Stimulated activated CD4-positive, alpha-beta T cell treated with anti-CD3 and anti-CD28 coated beads, Interleukin-1b, Interleukin-23, amount 100 ng/mL, for 1 hour (primary cell): ENCODE measurements around the gene YLPM1.

Experiments
- DNase-seq, 2 donors: peaks; one replicate each; pipeline ENCODE4 v3.0.0-alpha.2; 2020; ENCODE audit warnings: low read depth in 2 of 2

Gene YLPM1

DNA sequence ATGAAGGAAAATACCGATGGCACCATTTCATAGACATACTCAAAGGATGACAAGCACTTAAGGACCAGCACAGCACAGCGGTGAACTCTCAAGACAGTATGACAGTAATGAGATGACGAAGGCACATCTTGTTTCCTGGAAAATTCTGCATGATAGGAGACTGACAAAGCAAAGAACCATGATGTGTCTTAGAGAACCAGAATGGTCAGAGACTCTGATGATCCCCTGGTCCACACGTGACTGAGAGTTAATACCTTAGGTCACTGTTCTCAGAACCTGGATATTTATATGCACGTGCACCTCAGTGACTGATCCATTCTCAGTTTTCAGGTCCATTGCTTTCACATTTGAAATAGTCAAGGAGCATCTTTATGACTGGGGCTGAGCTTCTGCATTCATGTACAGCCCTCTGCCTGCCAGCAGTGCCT is 77.5 kb downstream of the YLPM1 start:
- no peak for DNase-seq

GRCh38 chr14:74841230-74842207 is 78.4 kb downstream of the YLPM1 start:
- no peak for DNase-seq

GRCh38 chr14:74843653-74844052 is 80.5 kb downstream of the YLPM1 start:
- DNase-seq = no peak

GRCh38 chr14:74846168-74846567 is 83.1 kb downstream of the YLPM1 start:
- DNase-seq = no peak

GRCh38 chr14:74846968-74847665 is 84.0 kb downstream of the YLPM1 start:
- no peak for DNase-seq

DNA sequence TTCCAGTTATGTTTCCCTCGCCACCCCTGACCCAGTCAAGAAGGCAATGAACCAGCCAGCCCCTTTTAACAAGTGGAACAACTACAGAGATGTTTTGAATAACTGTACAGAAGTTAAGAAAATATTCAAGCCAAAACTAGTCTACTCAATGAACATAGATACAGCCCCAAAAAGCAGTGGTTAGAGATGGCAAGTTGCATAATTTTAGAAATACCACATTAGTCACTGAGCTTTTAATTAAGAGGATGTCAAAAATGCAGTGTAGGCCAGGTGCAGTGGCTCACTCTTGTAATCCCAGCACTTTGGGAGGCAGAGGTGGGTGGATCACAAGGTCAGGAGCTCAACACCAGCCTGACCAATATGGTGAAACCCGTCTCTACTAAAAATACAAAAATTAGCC is 85.7 kb downstream of the YLPM1 start:
- DNase-seq = no peak

- DNase-seq = no peak
These were observed 89.9 kb downstream of the YLPM1 start for GRCh38 chr14:74852922-74853530.

GRCh38 chr14:74853581-74853980 is 90.5 kb downstream of the YLPM1 start:
- no peak for DNase-seq

GRCh38 chr14:74855021-74855420 is 91.9 kb downstream of the YLPM1 start:
- no peak for DNase-seq

DNA sequence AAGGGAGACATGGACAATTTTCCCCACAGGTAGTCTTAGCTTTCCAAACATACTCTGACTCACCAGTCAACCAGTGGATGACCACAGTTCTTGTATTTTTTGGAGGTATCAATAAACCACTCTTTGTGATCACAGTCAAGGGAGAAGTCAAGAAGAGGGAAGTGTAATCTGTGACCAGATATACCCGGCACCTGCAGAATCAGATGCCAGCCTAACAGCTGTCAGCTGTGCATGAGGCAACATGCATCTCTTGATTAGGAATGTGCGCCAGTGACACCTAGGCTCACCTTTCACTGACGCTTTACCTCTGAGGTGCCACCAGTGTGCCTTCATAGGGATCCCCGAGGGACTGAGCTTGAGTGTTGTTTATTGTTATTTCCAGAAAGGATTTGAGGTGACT is 92.8 kb downstream of the YLPM1 start:
- DNase-seq = no peak

- DNase-seq = no peak
These were observed 93.2 kb downstream of the YLPM1 start for GRCh38 chr14:74856366-74856765.

DNA sequence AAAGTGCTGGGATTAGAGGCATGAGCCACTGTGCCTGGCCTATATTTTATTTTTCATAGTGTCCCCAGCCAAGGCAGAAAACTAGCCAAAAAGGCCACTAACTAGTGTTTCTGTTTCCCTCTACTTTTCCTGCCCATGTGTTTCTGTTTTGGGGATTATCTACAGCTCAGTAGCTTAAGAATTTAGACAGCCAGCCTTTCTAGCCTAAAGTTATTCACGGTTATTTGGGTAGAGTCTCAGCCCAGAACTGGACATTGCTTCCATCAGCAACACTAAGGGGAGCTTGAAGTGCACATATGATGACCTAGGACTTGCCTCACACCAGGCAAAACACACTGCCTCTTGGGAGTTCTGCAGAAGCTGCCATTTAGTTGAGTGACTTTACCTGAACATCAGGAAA is 94.9 kb downstream of the YLPM1 start:
- no peak for DNase-seq

GRCh38 chr14:74859757-74860552 is 96.8 kb downstream of the YLPM1 start:
- DNase-seq = no peak

DNA sequence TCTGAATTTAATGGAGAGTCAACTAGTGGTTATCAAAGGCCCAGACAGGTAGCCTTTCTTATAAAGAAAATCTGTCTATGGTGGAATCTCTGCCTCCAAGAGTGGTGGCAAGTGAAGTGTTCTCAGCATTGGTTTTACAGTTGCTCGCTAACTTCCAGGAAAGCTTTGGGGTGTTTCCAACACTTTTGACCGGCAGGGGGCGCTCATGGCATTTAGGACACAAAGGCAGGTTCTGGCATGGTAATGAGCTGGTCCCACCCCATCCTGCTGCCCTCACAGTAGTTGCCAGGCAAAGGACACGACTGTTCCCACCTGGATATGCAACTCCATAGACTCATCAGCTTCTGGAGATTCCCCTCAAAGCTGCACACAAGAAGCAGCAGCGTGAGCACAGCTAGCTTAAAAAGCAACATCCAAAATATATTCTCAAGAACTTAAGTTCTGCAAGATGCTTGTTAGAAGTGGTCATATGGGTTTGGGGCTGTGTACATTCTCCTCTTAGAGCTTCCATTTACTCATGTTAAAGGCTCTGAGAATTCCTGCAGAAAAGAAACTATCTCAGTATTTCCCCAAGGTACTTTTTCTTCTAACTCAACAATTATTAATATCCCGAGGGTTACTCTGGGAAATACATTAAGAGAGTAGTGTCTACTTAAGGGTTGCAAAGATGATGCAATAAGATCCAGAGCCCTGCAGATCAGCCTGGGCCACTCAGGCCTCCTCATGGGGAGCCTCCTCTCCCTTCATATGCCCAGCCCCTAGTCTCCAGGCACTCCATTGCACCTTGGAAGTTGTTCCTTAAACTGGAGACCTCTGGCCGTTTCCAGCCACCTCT is 98.0 kb downstream of the YLPM1 start:
- peak; percentile 85 to 93 for DNase-seq

GRCh38 chr14:74861734-74862090 is 98.6 kb downstream of the YLPM1 start:
- DNase-seq = no peak

- no peak for DNase-seq
These were observed 100.2 kb downstream of the YLPM1 start for GRCh38 chr14:74863274-74863673.

DNA sequence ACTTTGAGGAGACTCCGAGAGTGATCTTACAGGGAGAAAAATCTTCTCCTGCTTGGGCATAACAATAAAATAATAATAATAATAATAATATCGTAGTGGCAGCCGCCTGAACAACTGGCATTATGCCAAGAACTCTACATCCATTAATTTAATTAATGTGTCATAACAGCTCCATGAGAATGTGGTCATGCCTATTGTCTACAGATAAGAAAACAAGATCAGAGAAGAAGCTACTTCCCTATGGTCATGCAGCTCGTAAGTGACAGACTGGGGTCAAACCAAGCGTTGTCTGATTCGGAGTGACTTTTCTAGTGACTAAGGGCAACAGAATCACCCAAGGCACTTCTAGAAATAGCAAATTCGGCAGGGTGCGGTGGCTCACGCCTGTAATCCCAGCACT is 101.1 kb downstream of the YLPM1 start:
- no peak for DNase-seq

DNA sequence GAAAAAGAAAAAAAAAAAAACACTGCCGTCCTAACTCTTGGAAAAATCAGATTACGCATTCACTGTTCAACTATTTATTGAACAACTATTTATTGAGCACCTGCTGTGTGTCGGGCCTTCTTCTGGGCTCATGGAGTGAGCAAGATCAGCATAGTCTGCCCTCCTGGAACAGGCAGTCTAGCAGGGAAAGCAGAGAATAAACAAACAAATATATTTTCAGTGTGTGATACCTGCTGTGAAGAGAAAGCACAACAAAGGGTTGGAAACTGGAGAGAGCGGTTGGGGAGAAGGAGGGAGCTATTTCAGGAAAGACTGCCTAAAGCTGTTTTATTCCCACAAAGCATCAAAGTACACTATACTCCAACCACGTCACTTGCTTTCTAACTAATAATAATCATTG is 102.0 kb downstream of the YLPM1 start:
- DNase-seq = no peak

- no peak for DNase-seq
These were observed 103.7 kb downstream of the YLPM1 start for GRCh38 chr14:74866708-74867389.

GRCh38 chr14:74867673-74868072 is 104.6 kb downstream of the YLPM1 start:
- no peak for DNase-seq
